ENCODE results near the gene AKR1E2.

The AKR1E2 gene

GRCh38 chr10:4819707-4820106, 6.3 kb upstream of the AKR1E2 start:
- no peak overlapping the region for H3K4me3 ChIP-seq (ENCODE audit: low read depth, low read length)
- TF ChIP-seq CTCF (conservative IDR thresholded peaks at IDR 0.05; ENCODE audit: low read depth, low read length) = no peak
- DNase-seq (ENCODE audit: low read depth) = no peak

GRCh38 chr10:4820804-4821401, 5.1 kb upstream of the AKR1E2 start:
- DNase-seq (ENCODE audit: low read depth) = no peak
- no peak overlapping the region for H3K4me3 ChIP-seq (ENCODE audit: low read depth, low read length)
- TF ChIP-seq CTCF (conservative IDR thresholded peaks at IDR 0.05; ENCODE audit: low read depth, low read length) = no peak

GRCh38 chr10:4822208-4822607, 3.8 kb upstream of the AKR1E2 start:
- no peak for DNase-seq (ENCODE audit: low read depth)
- no peak overlapping the region for H3K4me3 ChIP-seq (ENCODE audit: low read depth, low read length)
- TF ChIP-seq CTCF (conservative IDR thresholded peaks at IDR 0.05; ENCODE audit: low read depth, low read length) = no peak

DNA sequence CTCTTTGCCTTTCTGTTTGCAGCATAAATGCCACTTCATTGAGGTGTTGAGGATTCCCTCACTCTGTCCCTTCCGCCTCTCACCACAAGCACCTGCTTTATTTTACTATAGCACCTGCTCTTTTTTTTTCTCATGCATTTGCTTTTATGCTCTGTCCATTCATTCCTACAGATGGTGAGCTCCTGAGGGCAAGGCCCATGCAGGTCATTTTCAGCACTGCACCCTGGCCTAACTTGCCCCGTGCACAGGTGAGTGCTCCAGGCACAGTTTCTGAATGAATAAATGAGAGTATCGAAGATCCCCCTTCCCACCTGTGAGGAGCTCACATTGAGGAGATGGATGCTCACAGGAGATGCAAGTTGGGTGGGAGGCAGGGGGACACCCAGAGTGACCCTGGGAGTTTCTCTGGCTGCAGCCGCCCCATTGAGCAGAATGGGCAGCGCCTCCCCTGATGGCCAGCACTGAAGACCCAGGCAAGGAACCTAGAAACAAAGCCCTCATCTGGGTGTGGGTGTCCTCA, 1.2 kb upstream of the AKR1E2 start:
- H3K4me3 ChIP-seq (ENCODE audit: low read depth, low read length) = no peak overlapping the region
- TF ChIP-seq CTCF (conservative IDR thresholded peaks at IDR 0.05; ENCODE audit: low read depth, low read length) = no peak
- DNase-seq (ENCODE audit: low read depth) = no peak

DNA sequence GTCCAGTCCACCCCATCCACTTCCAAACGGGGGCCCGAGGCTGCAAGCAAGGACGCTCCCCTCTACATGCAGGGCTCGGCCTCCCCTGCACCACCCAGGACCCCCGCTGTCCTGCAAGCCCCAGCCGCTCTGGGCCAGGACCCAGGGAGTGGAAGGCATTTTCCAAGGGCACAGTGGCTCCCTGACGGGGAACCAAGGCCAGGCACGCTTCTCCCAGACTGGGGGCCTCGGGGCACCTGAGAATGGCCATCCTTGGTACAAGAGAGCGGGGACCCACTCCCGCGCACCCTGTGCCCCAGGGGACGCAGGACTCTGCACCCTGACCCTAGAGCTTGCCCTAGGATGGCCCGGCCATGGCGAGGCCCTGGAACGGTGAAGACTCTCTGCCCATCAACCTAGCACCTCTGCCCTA, 545 bp upstream of the AKR1E2 start:
- no peak for TF ChIP-seq CTCF (conservative IDR thresholded peaks at IDR 0.05; ENCODE audit: low read depth, low read length)
- DNase-seq (ENCODE audit: low read depth) = no peak
- H3K4me3 ChIP-seq (ENCODE audit: low read depth, low read length) = peak overlapping the region; percentile 65

DNA sequence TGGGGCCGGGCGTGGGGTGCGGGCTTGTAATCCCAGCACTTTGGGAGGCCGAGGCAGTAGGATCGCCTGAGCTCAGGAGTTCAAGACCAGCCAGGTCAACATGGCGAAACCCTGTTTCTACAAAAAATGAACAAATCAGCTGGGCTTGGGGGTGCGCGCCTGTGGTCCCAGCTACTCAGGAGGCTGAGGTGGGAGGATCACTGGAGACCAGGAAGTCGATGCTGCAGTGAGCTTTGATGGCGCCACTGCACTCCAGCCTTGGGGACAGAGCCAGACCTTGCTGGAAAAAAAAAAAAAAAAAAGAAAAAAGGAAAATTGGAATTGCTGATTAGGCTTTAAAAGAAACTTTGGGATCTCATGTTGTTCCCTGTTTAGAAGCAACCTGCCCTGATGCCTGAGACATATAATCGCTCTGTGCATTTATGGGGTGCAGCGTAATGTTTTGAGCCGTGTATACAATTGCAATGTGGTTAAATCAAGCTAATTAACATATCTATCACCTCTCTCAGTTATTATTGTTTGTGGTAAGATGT, 851 bp downstream of the AKR1E2 start:
- H3K4me3 ChIP-seq (ENCODE audit: low read depth, low read length) = peak overlapping the region; percentile 65
- TF ChIP-seq CTCF (conservative IDR thresholded peaks at IDR 0.05; ENCODE audit: low read depth, low read length) = no peak
- DNase-seq (ENCODE audit: low read depth) = no peak

GRCh38 chr10:4828005-4828404, 2.0 kb downstream of the AKR1E2 start:
- DNase-seq (ENCODE audit: low read depth) = no peak
- no peak for TF ChIP-seq CTCF (conservative IDR thresholded peaks at IDR 0.05; ENCODE audit: low read depth, low read length)
- H3K4me3 ChIP-seq (ENCODE audit: low read depth, low read length) = no peak overlapping the region

Data from choroid plexus epithelial cell (primary cell).